AG08396 (cell line): Measurements from ENCODE around the gene SDSL.

ENCODE experiments used
- DNase-seq: peaks from one replicate; pipeline ENCODE4 v3.0.0; 2012; ENCODE audit warnings: low spot score, mixed read lengths

SDSL gene

GRCh38 chr12:113482334-113482733 is 60.2 kb downstream of the SDSL start:
- DNase-seq: no peak

GRCh38 chr12:113485330-113485729 is 63.1 kb downstream of the SDSL start:
- DNase-seq: no peak

- no peak for DNase-seq
Observed at GRCh38 chr12:113486722-113487121, 64.5 kb downstream of the SDSL start.
